ENCODE results near the gene GOLPH3L.
"Not testable (repeated sequence)": the region's sequence is repeated elsewhere in the genome, so short reads cannot be mapped to it uniquely, and the experiment has no call there.

Gene GOLPH3L

DNA sequence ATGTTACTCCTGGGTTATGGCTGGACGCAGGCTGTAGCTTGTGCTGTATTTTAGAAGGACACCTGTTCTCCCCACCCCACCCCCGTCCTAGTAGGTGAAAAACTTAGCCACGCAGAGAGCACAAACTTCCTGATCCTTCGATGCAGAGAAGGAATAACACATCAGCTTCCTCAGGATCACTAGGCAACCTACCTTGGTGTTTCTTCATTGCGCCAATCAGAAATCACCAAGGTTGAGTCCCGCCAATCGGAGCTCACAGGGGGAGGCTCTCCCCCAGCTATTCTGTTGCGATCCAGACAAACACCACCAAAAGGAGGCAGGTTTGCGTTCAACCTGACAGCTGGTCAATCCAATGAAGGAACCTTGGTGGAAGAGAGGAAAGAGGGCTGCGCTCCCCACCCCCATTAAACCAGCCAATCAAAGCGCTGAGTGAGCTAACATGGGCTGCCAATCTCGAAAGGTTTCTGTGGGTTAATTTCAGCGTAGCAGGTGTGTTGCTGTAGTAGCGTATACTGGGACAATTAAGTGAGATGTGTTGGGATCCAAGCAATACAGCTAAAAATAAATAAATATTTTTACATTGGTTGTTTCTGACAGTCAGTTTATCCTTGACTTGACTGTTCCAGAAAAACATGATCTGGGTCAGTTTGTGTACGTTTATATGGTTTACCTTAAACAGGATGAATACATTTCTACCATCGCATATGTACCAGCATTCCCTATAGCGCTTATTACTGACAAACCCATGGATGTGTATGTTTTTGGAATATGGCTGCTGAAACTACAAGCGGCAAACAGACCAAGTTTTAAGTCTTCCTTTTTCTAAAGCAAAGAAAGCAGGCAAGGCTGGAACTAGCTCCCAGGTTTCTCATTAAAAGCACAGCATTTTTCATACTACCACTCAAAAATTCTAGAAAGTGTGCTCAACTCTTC is at the start of gene GOLPH3L:
Gene GOLPH3L (minus strand): TSS at position 160 of the 933 bp plus-strand sequence. CDS start 2,316 bp downstream, outside the sequence.
- TF ChIP-seq, protein P1, sequence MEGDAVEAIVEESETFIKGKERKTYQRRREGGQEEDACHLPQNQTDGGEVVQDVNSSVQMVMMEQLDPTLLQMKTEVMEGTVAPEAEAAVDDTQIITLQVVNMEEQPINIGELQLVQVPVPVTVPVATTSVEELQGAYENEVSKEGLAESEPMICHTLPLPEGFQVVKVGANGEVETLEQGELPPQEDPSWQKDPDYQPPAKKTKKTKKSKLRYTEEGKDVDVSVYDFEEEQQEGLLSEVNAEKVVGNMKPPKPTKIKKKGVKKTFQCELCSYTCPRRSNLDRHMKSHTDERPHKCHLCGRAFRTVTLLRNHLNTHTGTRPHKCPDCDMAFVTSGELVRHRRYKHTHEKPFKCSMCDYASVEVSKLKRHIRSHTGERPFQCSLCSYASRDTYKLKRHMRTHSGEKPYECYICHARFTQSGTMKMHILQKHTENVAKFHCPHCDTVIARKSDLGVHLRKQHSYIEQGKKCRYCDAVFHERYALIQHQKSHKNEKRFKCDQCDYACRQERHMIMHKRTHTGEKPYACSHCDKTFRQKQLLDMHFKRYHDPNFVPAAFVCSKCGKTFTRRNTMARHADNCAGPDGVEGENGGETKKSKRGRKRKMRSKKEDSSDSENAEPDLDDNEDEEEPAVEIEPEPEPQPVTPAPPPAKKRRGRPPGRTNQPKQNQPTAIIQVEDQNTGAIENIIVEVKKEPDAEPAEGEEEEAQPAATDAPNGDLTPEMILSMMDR (IDR thresholded peaks at IDR 0.05; ENCODE audit: extremely low read depth, missing control alignments), result no peak
- peak; percentile 88 for DNase-seq (ENCODE audit: low spot score)

DNA sequence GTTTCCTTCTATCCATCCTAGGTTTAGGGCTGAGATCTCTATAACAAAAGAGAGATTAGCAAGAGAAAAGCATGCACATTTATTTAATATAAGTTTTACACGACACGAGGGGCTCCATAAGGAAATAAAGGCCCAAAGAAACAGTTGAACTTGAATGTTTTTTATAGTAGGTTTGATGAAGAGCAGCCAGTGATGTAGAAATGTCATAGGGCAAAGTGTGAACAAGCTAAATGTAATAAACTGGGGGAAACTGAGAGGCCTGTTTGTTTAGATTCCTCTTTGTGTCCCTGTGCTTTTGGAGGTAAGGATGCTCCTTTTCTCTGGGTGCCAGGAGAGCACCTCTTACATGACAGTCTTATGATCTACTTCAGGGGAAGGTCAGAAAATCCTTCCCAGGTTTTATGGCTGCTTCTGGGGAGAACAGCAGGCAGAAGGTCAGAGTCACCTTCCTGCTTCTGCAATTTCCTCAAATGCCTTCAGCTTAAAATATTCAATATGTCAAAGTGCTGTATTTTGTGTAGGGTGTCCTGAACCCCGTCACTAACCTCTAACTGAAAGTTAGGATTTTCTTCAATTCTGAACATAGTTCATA is 33.3 kb upstream of the GOLPH3L start:
- TF ChIP-seq, protein P1 (IDR thresholded peaks at IDR 0.05; ENCODE audit: extremely low read depth, missing control alignments), result no peak
- no peak for DNase-seq (ENCODE audit: low spot score)

DNA sequence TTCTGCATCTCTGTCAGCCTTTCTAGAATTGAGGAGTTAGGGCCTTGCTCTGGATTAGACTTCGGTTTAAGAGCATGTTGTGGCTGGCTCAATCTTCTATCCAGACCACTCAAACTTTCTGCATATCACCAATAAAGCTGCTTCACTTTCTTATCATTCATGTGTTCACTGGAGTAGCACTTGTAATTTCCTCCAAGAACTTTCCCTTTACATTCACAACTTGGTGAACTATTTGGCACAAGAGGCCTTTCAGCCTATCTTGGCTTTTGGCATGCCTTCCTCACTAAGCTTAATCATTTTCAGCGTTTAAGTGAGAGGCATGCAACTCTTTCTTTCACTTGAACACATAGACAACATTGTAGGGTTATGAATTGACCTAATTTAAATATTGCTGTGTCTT is 27.4 kb upstream of the GOLPH3L start:
- TF ChIP-seq, protein P1 (IDR thresholded peaks at IDR 0.05; ENCODE audit: extremely low read depth, missing control alignments), result no peak
- no peak for DNase-seq (ENCODE audit: low spot score)

DNA sequence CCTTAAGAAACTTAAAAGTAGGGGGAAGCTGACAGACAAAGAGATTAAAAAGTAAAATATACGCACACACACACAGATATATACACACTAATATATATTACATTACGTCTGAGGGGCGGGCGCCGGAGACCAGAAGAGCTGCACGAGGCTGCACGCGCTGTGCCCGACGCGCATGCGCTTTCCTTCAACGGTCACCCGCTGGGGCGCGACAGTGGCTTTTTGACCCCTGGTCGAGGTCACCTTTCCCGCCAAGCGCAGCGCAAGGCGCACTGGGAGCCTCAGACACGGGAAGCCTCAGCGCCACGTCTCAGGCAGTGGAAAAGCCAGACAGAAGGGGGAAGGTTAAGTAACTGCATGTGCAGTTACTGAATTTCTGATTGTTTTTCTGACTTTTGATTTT is 23.7 kb upstream of the GOLPH3L start, which contains the start of gene HORMAD1:
Gene HORMAD1 (minus strand): TSS at position 193 of the 400 bp plus-strand sequence. CDS start 1,390 bp downstream, outside the sequence.
- TF ChIP-seq, protein P1 (IDR thresholded peaks at IDR 0.05; ENCODE audit: extremely low read depth, missing control alignments), result no peak
- DNase-seq (ENCODE audit: low spot score), result no peak

DNA sequence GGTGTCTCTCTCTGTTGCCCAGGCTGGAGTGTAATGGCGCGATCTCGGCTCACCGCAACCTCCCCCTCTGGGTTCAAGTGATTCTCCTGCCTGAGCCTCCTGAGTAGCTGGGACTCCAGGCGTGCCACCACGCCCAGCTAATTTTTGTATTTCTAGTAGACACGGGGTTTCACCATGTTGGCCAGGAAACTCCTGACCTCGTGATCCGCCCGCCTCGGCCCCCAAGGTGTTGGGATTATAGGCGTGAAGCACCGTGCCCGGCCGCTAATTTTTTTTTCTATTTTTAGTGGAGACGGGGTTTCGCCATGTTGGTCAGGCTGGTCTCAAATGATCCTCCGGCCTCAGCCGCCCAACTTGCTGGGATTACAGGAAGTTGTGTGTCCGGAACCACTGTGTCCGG is 23.1 kb upstream of the GOLPH3L start:
- no peak for DNase-seq (ENCODE audit: low spot score)
- TF ChIP-seq, protein P1 (IDR thresholded peaks at IDR 0.05; ENCODE audit: extremely low read depth, missing control alignments), result no peak

DNA sequence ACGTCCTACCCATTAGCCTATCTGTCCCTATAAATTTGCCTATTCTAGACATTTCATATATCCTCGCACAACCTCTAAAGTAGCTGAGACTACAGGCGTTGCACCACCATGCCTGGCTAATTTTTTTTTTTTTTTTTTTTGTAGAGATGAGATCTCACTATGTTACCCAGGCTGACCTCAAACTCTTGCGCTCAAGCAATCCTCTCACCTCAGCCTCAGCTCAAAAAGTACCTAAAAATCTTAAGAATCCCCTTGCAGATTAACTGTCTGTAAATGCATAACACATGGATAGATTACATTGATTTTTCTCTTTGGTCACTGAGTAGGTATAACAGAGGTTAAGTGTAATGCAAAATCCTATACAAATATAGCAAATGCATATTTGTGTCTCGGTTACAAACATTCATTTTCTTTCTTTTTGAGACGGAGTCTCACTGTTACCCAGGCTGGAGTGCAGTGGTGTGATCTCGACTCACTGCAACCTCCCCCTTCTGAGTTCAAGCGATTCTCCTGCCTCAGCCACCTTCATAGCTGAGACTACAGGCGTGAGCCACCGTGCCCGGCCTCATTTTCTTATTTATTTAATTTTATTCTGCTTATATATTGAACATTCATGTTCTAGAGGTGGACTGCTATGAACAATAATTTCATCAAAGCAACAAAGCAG is 21.4 kb upstream of the GOLPH3L start:
- TF ChIP-seq, protein P1 (IDR thresholded peaks at IDR 0.05; ENCODE audit: extremely low read depth, missing control alignments), result no peak
- DNase-seq (ENCODE audit: low spot score), result no peak

DNA sequence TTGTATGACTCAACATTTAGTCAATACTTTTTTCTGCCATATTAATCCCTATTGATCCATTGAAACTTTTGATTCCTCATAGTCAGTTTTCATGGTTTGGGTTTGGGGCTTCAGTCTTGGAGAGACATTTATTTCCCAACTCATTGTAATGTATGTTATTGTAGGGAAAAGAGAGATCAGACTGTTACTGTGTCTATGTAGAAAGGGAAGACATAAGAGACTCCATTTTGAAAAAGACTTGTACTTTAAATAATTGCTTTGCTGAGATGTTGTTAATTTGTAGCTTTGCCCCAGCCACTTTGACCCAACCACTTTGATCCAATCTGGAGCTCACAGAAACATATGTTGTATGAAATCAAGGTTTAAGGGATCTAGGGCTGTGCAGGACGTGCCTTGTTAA is 12.1 kb upstream of the GOLPH3L start:
- not testable (repeated sequence) for DNase-seq (ENCODE audit: low spot score)

Measured in GM20000 (cell line).